Vagina (tissue), 2 donors: ENCODE data around the gene POLN.

ENCODE experiments used
- CTCF ChIP-seq, 3 experiments: fragments of 450-650 bp in 2 of 3; fragments of 200-600 bp in 1 of 3; sonication (generic) in 1 of 3; IDR thresholded peaks; one replicate each; pipeline ENCODE4 v1.5.1; 2017 to 2019; ENCODE audit warnings: antibody characterized with exemption in 3 of 3, mild to moderate bottlenecking in 2 of 3, moderate library complexity in 2 of 3
- POLR2A ChIP-seq, 2 donors: fragments of 450-650 bp; IDR thresholded peaks; one replicate each; pipeline ENCODE4 v1.6.1; 2017; ENCODE audit warnings: antibody characterized with exemption in 2 of 2, mild to moderate bottlenecking in 2 of 2, moderate library complexity in 2 of 2

- TF ChIP-seq POLR2A (IDR thresholded peaks at IDR 0.05), result no peak
- TF ChIP-seq CTCF (IDR thresholded peaks at IDR 0.05), result no peak
Measured at GRCh38 chr4:2177443-2178093, 64.4 kb downstream of the POLN start.
